SU-DHL-6 (cell line): ENCODE measurements around the gene SAE1.

Experiments
- H2AFZ ChIP-seq: fragments of 200-600 bp; sonication (generic); 2 replicates; pipeline ENCODE4 v1.6.1; 2014; ENCODE audit warnings: low read depth, mild to moderate bottlenecking, moderate library complexity, mixed read lengths, antibody characterized with exemption, low read length; ENCODE audit not compliant: severe bottlenecking
- H3F3A ChIP-seq: fragments of 200-600 bp; shearing (Covaris generic); 2 replicates; pipeline ENCODE4 v1.6.0; 2016; ENCODE audit warnings: antibody characterized with exemption, mild to moderate bottlenecking; ENCODE audit not compliant: insufficient read depth
- H3K27ac ChIP-seq: fragments of 200-600 bp; sonication (generic); 2 replicates; pipeline ENCODE4 v1.5.1; 2016; ENCODE audit warnings: low read depth, mild to moderate bottlenecking, low read length, moderate library complexity, mixed read lengths
- H3K27me3 ChIP-seq: fragments of 200-600 bp; sonication (generic), shearing (Covaris generic); 2 replicates; pipeline ENCODE4 v1.6.0; 2014; ENCODE audit warnings: mild to moderate bottlenecking, low read length
- H3K36me3 ChIP-seq: fragments of 200-600 bp; sonication (generic); 2 replicates; pipeline ENCODE4 v1.6.1; 2014; ENCODE audit warnings: mild to moderate bottlenecking, low read length, mixed read lengths
- H3K4me2 ChIP-seq: fragments of 300-600, 200-600 bp; shearing (Covaris generic), sonication (generic); 2 replicates; pipeline ENCODE4 v1.6.0; 2014; ENCODE audit warnings: low read length, low read depth, mild to moderate bottlenecking; ENCODE audit not compliant: poor library complexity, severe bottlenecking
- H3K4me3 ChIP-seq: fragments of 200-600 bp; sonication (generic); 2 replicates; pipeline ENCODE4 v1.5.1; 2014; ENCODE audit warnings: antibody characterized with exemption, low read length, mild to moderate bottlenecking, mixed read lengths; ENCODE audit not compliant: insufficient read depth, poor library complexity, severe bottlenecking
- H3K79me2 ChIP-seq: fragments of 200-600 bp; sonication (generic); 2 replicates; pipeline ENCODE4 v1.6.1; 2014; ENCODE audit warnings: mild to moderate bottlenecking, low read length, moderate library complexity; ENCODE audit not compliant: insufficient read depth
- H3K9ac ChIP-seq: fragments of 200-600 bp; sonication (generic); 2 replicates; pipeline ENCODE4 v1.7.0; 2014; ENCODE audit warnings: mild to moderate bottlenecking, low read length
- H3K9me2 ChIP-seq: fragments of 200-600 bp; sonication (generic); replicated peaks from 2 replicates; pipeline ENCODE4 v1.6.1; 2014; ENCODE audit warnings: low read length; ENCODE audit not compliant: insufficient read depth
- H3K9me3 ChIP-seq: fragments of 200-600 bp; sonication (generic); 2 replicates; pipeline ENCODE4 v1.6.1; 2014; ENCODE audit warnings: low read length, mixed read lengths; ENCODE audit not compliant: insufficient read depth
- H4K20me1 ChIP-seq: fragments of 200-600 bp; sonication (generic); 2 replicates; pipeline ENCODE4 v1.6.1; 2014; ENCODE audit warnings: low read depth, mild to moderate bottlenecking, antibody characterized with exemption, low read length, moderate library complexity, mixed read lengths
- EZH2phosphoT487 ChIP-seq: fragments of 200-600 bp; sonication (generic), shearing (Covaris generic); conservative IDR thresholded peaks from 2 replicates; pipeline ENCODE4 v1.6.1; 2018; ENCODE audit warnings: mild to moderate bottlenecking, antibody characterized with exemption, low read length, moderate library complexity, mixed read lengths
- TF ChIP-seq, protein P1 (sequence below): fragments of 200-600 bp; sonication (generic); IDR thresholded peaks from one replicate; pipeline ENCODE4 v1.5.1; 2017; ENCODE audit warnings: antibody characterized with exemption, mild to moderate bottlenecking, low read length, moderate library complexity; ENCODE audit not compliant: insufficient read depth, poor library complexity, severe bottlenecking

SAE1 gene

GRCh38 chr19:47257411-47258169 is 127.0 kb downstream of the SAE1 start:
- Histone ChIP-seq H3K9me3 (no peaks in the 10 kb centered on the region), H2AFZ (no peak overlapping the region), H3F3A (peaks cover 6% of the 10 kb centered on the region), H3K27me3 (no peaks in the 10 kb centered on the region), H3K36me3 (no peaks in the 10 kb centered on the region), H3K79me2 (no peaks in the 10 kb centered on the region), H3K9me2 (no peaks in the 10 kb centered on the region), H3K4me2 (peak overlapping the region; percentile 68), H3K9ac (peak overlapping the region; percentile 45), H3K27ac (peak overlapping the region; percentile 13; the same call in 1 of the 2 replicates), H4K20me1 (no peaks in the 10 kb centered on the region; the same call in 1 of the 2 replicates), H3K4me3 (peak overlapping the region; percentile 58)
- no peak for TF ChIP-seq EZH2phosphoT487
- TF ChIP-seq, protein P1, sequence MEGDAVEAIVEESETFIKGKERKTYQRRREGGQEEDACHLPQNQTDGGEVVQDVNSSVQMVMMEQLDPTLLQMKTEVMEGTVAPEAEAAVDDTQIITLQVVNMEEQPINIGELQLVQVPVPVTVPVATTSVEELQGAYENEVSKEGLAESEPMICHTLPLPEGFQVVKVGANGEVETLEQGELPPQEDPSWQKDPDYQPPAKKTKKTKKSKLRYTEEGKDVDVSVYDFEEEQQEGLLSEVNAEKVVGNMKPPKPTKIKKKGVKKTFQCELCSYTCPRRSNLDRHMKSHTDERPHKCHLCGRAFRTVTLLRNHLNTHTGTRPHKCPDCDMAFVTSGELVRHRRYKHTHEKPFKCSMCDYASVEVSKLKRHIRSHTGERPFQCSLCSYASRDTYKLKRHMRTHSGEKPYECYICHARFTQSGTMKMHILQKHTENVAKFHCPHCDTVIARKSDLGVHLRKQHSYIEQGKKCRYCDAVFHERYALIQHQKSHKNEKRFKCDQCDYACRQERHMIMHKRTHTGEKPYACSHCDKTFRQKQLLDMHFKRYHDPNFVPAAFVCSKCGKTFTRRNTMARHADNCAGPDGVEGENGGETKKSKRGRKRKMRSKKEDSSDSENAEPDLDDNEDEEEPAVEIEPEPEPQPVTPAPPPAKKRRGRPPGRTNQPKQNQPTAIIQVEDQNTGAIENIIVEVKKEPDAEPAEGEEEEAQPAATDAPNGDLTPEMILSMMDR: no peak

DNA sequence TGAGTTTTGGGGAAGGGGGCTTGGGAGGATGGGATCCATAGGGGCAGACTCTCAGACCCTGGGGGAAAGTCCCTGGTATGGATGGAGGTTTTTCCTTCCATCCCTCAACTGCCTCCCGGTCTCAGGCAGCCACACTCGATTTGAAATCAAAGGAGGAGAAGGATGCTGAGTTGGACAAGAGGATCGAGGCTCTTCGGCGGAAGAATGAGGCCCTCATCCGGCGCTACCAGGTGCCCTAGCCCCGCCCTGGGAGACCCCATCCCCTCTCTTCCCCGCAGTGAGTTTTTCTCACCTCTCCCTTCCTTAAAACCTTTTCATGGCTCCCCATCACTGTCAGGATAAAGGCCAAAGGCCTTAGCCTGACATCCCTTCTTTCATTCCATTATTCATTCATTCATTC is 127.8 kb downstream of the SAE1 start:
- Histone ChIP-seq H3K36me3 (no peaks in the 10 kb centered on the region), H3K27ac (no peak overlapping the region), H3K9me3 (no peaks in the 10 kb centered on the region), H3K9ac (no peak overlapping the region; the same call in 1 of the 2 replicates), H3K9me2 (no peaks in the 10 kb centered on the region), H3K27me3 (no peaks in the 10 kb centered on the region), H2AFZ (no peak overlapping the region), H3F3A (peaks cover 4% of the 10 kb centered on the region), H3K79me2 (no peaks in the 10 kb centered on the region), H4K20me1 (no peaks in the 10 kb centered on the region; the same call in 1 of the 2 replicates), H3K4me3 (no peak overlapping the region), H3K4me2 (no peak overlapping the region)
- no peak for TF ChIP-seq EZH2phosphoT487
- TF ChIP-seq, protein P1: no peak

DNA sequence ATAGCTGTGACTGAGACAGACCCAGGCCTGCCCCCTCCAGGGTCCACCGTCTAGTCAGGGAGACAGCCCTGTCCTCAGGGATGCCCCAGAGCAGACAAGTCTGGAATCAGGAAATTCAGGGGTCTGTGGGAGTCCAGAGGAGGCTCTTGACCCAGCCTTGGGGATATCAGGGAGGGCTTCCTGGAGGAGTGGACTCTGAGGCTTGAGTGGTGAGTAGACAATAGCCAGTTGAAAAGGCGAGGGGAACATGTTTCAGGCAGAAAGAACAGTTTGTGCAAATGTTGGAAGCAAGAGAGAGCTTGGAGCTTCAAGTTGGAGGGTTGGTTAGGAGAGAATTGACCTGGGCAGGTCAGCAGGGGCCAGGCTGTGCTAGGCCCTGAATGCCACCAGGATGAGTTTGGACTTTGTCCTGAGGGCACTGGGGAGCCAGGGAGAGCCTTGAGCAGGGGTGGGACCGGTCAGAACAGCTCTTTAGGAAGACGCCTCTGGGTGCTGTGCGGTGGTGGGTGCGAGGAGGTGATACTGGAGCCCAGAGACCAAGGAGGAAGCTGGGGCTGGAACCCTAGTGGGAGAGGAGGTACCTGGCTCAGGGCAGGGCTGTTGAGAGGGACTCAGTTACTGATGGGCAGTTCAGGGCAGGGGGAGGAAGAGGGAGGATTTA is 128.4 kb downstream of the SAE1 start:
- Histone ChIP-seq H3K9me2 (no peaks in the 10 kb centered on the region), H2AFZ (no peak overlapping the region), H3K9ac (no peak overlapping the region), H3K9me3 (no peaks in the 10 kb centered on the region), H3K27ac (no peak overlapping the region), H3K4me3 (no peak overlapping the region), H3K79me2 (no peaks in the 10 kb centered on the region), H3K36me3 (no peaks in the 10 kb centered on the region), H3K27me3 (no peaks in the 10 kb centered on the region), H3F3A (no peaks in the 10 kb centered on the region; the same call in 1 of the 2 replicates), H4K20me1 (no peaks in the 10 kb centered on the region; the same call in 1 of the 2 replicates), H3K4me2 (no peak overlapping the region)
- TF ChIP-seq EZH2phosphoT487: no peak
- TF ChIP-seq, protein P1: no peak
